HepG2 (cell line): Measurements from ENCODE around the gene DHX8. TPM values are rescaled to one million over a fixed set of nuclear protein-coding genes. Genes with fewer than 3 reads are reported as not detected.

Source experiments
- ATAC-seq: fragments of 200-7000 bp; cut with Tn5 transposase; 3 replicates; pipeline ENCODE4 v1.9.1; 2020; ENCODE audit warnings: mild to moderate bottlenecking, moderate library complexity
- BruUV-seq: library from RNA; stranded (reverse); fragments of 400-500 nt; replicated peaks from 2 replicates; lab custom pipeline; 2021; lab: Mats Ljungman, UMichigan
- CTCF ChIA-PET: fragments of 300-600 bp; formaldehyde crosslinking; extraction: SDS; loops from one replicate; lab custom pipeline; 2021; ENCODE audit warnings: low total read pairs, inconsistent platforms, low intra/inter-chr PET ratio; lab: Yijun Ruan, JAX
- POLR2A ChIA-PET: fragments of 350-600 bp; sonication (Branson Sonifier 250); formaldehyde crosslinking; loops from one replicate; lab custom pipeline; 2020; ENCODE audit warnings: antibody characterized with exemption, inconsistent platforms; lab: Yijun Ruan, JAX
- DNase-seq: peaks from one replicate; pipeline ENCODE4 v3.0.0-alpha.2; 2015; ENCODE audit warnings: low spot score
- FAIRE-seq: peaks from 3 replicates; lab custom pipeline; 2011; peaks lifted over from hg19 to GRCh38; lab: Jason Lieb, UNC
- H2AFZ ChIP-seq: one replicate; pipeline ENCODE4 v1.6.1; 2011; ENCODE audit warnings: low read length, inconsistent platforms
- H3K27ac ChIP-seq: fragments of 300-600 bp; 3 replicates; pipeline ENCODE4 v1.8.0; 2011; ENCODE audit warnings: mixed run types, mild to moderate bottlenecking, mixed read lengths, low read length, inconsistent platforms; ENCODE audit not compliant: insufficient read depth; ENCODE audit errors: extremely low read length
- H3K27me3 ChIP-seq, 2 experiments: fragments of 200-600 bp in 1 of 2; 2 replicates in 1 of 2; 3 replicates in 1 of 2; pipeline versions ENCODE4 v1.6.0 to v1.8.0; 2011; ENCODE audit warnings: low read length in 2 of 2, mild to moderate bottlenecking in 2 of 2, moderate library complexity in 2 of 2, inconsistent platforms in 1 of 2; ENCODE audit not compliant: insufficient read depth in 2 of 2, control insufficient read depth in 1 of 2
- H3K36me3 ChIP-seq, 2 experiments: fragments of 200-600 bp in 1 of 2; replicated peaks in 1 of 2; 2 replicates in 1 of 2; 3 replicates in 1 of 2; pipeline versions ENCODE4 v1.5.1 to v1.8.0; 2011; ENCODE audit warnings: low read length in 2 of 2, inconsistent platforms in 1 of 2; ENCODE audit not compliant: insufficient read depth in 2 of 2, control insufficient read depth in 1 of 2
- H3K4me1 ChIP-seq: 2 replicates; pipeline ENCODE4 v1.5.1; 2012; ENCODE audit warnings: low read length, inconsistent platforms; ENCODE audit not compliant: insufficient read depth
- H3K4me2 ChIP-seq: 2 replicates; pipeline ENCODE4 v1.6.0; 2011; ENCODE audit warnings: low read depth, low read length, inconsistent platforms
- H3K4me3 ChIP-seq, 3 experiments: fragments of 200-600 bp in 1 of 3; sonication (generic), shearing (Covaris generic) in 1 of 3; replicated peaks in 1 of 3; 2 replicates each; pipeline ENCODE4 v1.5.1; 2011 to 2016; ENCODE audit warnings: low read length in 3 of 3, inconsistent platforms in 2 of 3, low read depth in 2 of 3, mild to moderate bottlenecking in 2 of 3, control low read depth in 1 of 3, mixed read lengths in 1 of 3; ENCODE audit not compliant: insufficient read depth in 1 of 3
- H3K79me2 ChIP-seq: one replicate; pipeline ENCODE4 v1.6.1; 2011; ENCODE audit warnings: low read length, inconsistent platforms; ENCODE audit not compliant: insufficient read depth
- H3K9ac ChIP-seq: 2 replicates; pipeline ENCODE4 v1.6.0; 2011; ENCODE audit warnings: mild to moderate bottlenecking, low read depth, low read length, inconsistent platforms; ENCODE audit not compliant: insufficient read depth
- H3K9me3 ChIP-seq: 2 replicates; pipeline ENCODE4 v1.5.1; 2012; ENCODE audit warnings: mild to moderate bottlenecking, low read length
- H4K20me1 ChIP-seq: 2 replicates; pipeline ENCODE4 v1.6.0; 2011; ENCODE audit warnings: inconsistent platforms, mild to moderate bottlenecking, low read length, moderate library complexity; ENCODE audit not compliant: insufficient read depth
- ARNT ChIP-seq: fragments of 450-650 bp; IDR thresholded peaks from 2 replicates; pipeline ENCODE4 v1.6.1; 2017
- BCL3 ChIP-seq: sonication (generic); formaldehyde crosslinking; IDR thresholded peaks from 2 replicates; pipeline ENCODE4 v1.5.1; 2020; ENCODE audit warnings: mild to moderate bottlenecking, missing genetic modification reagents, moderate library complexity
- ELF3 ChIP-seq: IDR thresholded peaks from 2 replicates; pipeline ENCODE4 v1.6.1; 2016; ENCODE audit warnings: missing genetic modification reagents, missing compliant biosample characterization
- GATA4 ChIP-seq: sonication (generic); IDR thresholded peaks from 2 replicates; pipeline ENCODE4 v1.6.1; 2016; ENCODE audit warnings: antibody characterized with exemption, low read depth, borderline replicate concordance
- KLF16 ChIP-seq, 2 experiments: sonication (generic) in 1 of 2; formaldehyde crosslinking in 1 of 2; IDR thresholded peaks; 2 replicates each; pipeline versions ENCODE4 v1.6.1 to v1.8.0; 2016 to 2023; ENCODE audit warnings: missing genetic modification reagents in 2 of 2, missing compliant biosample characterization in 1 of 2
- MIXL1 ChIP-seq: IDR thresholded peaks from 2 replicates; pipeline ENCODE4 v1.6.1; 2016
- PBX3 ChIP-seq: sonication (generic); formaldehyde crosslinking; IDR thresholded peaks from 2 replicates; pipeline ENCODE4 v1.8.1; 2023; ENCODE audit warnings: missing genetic modification reagents, inconsistent platforms, borderline replicate concordance
- POLR2A ChIP-seq, 2 experiments: IDR thresholded peaks; 2 replicates each; pipeline ENCODE4 v1.6.1; 2011; ENCODE audit warnings: low read depth in 2 of 2, low read length in 2 of 2, mild to moderate bottlenecking in 1 of 2, moderate library complexity in 1 of 2; ENCODE audit not compliant: insufficient read depth in 1 of 2
- RBFOX2 ChIP-seq: fragments of 200-400 bp; formaldehyde crosslinking; IDR thresholded peaks from 2 replicates; pipeline ENCODE4 v1.6.1; 2017; ENCODE audit warnings: low read depth, mild to moderate bottlenecking, low read length
- SAP130 ChIP-seq: IDR thresholded peaks from 2 replicates; pipeline ENCODE4 v1.6.1; 2016; ENCODE audit warnings: low read depth
- STAG1 ChIP-seq: sonication (generic); formaldehyde crosslinking; IDR thresholded peaks from 2 replicates; pipeline ENCODE4 v1.4.0; 2020; ENCODE audit warnings: missing genetic modification reagents
- TEAD3 ChIP-seq: optimal IDR thresholded peaks from 2 replicates; pipeline ENCODE3; 2016; ENCODE audit warnings: borderline replicate concordance
- ZBTB7B ChIP-seq: sonication (generic); formaldehyde crosslinking; IDR thresholded peaks from 2 replicates; pipeline ENCODE4 v1.4.0; 2020; ENCODE audit warnings: missing genetic modification reagents
- ZNF337 ChIP-seq: sonication (generic); formaldehyde crosslinking; IDR thresholded peaks from 2 replicates; pipeline ENCODE4 v1.5.1; 2020; ENCODE audit warnings: missing genetic modification reagents, low read depth, mild to moderate bottlenecking, borderline replicate concordance
- ZNF574 ChIP-seq: sonication (generic); formaldehyde crosslinking; IDR thresholded peaks from 2 replicates; pipeline ENCODE4 v1.4.0; 2020; ENCODE audit warnings: missing genetic modification reagents
- ZNF710 ChIP-seq: sonication (generic); formaldehyde crosslinking; IDR thresholded peaks from 2 replicates; pipeline ENCODE4 v1.5.0; 2020; ENCODE audit warnings: mild to moderate bottlenecking, missing genetic modification reagents, borderline replicate concordance
- ZSCAN30 ChIP-seq: sonication (generic); formaldehyde crosslinking; IDR thresholded peaks from 2 replicates; pipeline ENCODE4 v1.5.0; 2020; ENCODE audit warnings: mild to moderate bottlenecking, missing genetic modification reagents
- WGBS: methylation state at CpG from one replicate; pipeline ENCODE4 v1.1.6; 2017; ENCODE audit warnings: low lambda C conversion rate; 5-methylcytosine and 5-hydroxymethylcytosine counted together
- in situ Hi-C: cut with HindIII; loops from 2 replicates; pipeline ENCODE4 v1.10.0; 2017; ENCODE audit warnings: low pct_unique_long_range_greater_than_20kb; ENCODE audit not compliant: extremely low pct_ligation_motif_present
- intact Hi-C: fragments of 100-400 bp; cut with micrococcal nuclease; formaldehyde crosslinking; loops from one replicate; pipeline ENCODE4 v1.10.0; 2022; ENCODE audit not compliant: unreplicated experiment
- polyA plus RNA-seq, 8 experiments: library from polyadenylated mRNA; depleted of rRNA in 3 of 8; stranded (reverse) in 7 of 8; unstranded in 1 of 8; fragments of >200 nt; fragmentation: Illumina TruSeq in 4 of 8; extraction: Trizol in 4 of 8; gene quantifications; 2 replicates each; pipeline versions ENCODE4 v1.2.1 to v1.2.3, GENCODE V29; 2011 to 2016; ENCODE audit warnings: low read depth in 4 of 8, missing spikeins in 1 of 8, mixed read lengths in 1 of 8; ENCODE audit not compliant: insufficient read depth in 1 of 8
- total RNA-seq, 5 experiments: library from RNA; depleted of rRNA; stranded (reverse); fragments of >200 nt; fragmentation: Illumina TruSeq; extraction: Trizol; gene quantifications; 2 replicates each; pipeline ENCODE4 v1.2.3, GENCODE V29; 2016; ENCODE audit warnings: low read depth in 1 of 5

The DHX8 gene
- total and polyA plus RNA-seq, 2 of the 13 experiments (the other 11 are each of a cell fraction or from before 2014, with no cell fraction given): 24.8 to 48.9 TPM

- TF ChIP-seq TEAD3 (no peak), ELF3 (CRISPR knock-in tag) (no peak), BCL3 (CRISPR knock-in tag) (no peak), ARNT (no peak)
These were observed 67.0 kb downstream of the DHX8 start (continued) for GRCh38 chr17:43550754-43551153.

- BruUV-seq: TSS peak; percentile 70
- Histone ChIP-seq H4K20me1 (no peaks in the 10 kb centered on the region), H3K27me3 (no peaks in the 10 kb centered on the region), H3K4me2 (peak overlapping the region; percentile 69), H3K27ac (peak overlapping the region; percentile 70), H3K4me3 (peak overlapping the region; percentile 22 to 45 (median 33); a peak in 3 of 6 replicates), H3K79me2 (no peaks in the 10 kb centered on the region), H3K9ac (peak overlapping the region; percentile 50), H3K36me3 (no peaks in the 10 kb centered on the region), H3K9me3 (no peaks in the 10 kb centered on the region), H3K4me1 (peaks cover 96% of the 10 kb centered on the region), H2AFZ (no peak overlapping the region)
- 1% methylated on average over 8 of the region's 8 CpGs for WGBS
- FAIRE-seq: peak; percentile 98
- peak; percentile 87 for ATAC-seq
- peak; percentile 89 for DNase-seq
- intact Hi-C loops: no loop called here
- in situ Hi-C loops: no loop called here
- CTCF ChIA-PET: no interaction called here
- POLR2A ChIA-PET: interaction anchor here (1.0 to 28.7 kb wide), 8 partner anchors 10 to 185 kb away, joined by 3 to 1546 read pairs (median 6); partner anchors contain the start of gene DHX8
- no peak for TF ChIP-seq GATA4
- peak; percentile 63; the same call in 1 of the 2 replicates for TF ChIP-seq ZBTB7B (CRISPR knock-in tag)
- TF ChIP-seq MIXL1: peak; percentile 58; the same call in 1 of the 2 replicates
- no peak for TF ChIP-seq KLF16 (CRISPR knock-in tag; IDR thresholded peaks at IDR 0.05)
- peak; percentile 57 for TF ChIP-seq ZNF574
- peak; percentile 77 for TF ChIP-seq SAP130
- TF ChIP-seq RBFOX2: 0 out of 2 replicates have a peak, but pooled peaks have one; percentile 38
- peak; percentile 22 for TF ChIP-seq STAG1 (CRISPR knock-in tag)
- peak in 1 of 2 experiments; percentile 55; a peak in 1 of 4 replicates for TF ChIP-seq POLR2A (IDR thresholded peaks at IDR 0.05; ENCODE audit: insufficient read depth in 1 of 2, low read depth in 2 of 2, low read length in 2 of 2)
- TF ChIP-seq ZNF337: no peak
- no peak for TF ChIP-seq ZNF710 (CRISPR knock-in tag)
- no peak for TF ChIP-seq PBX3 (CRISPR knock-in tag)
- TF ChIP-seq ZSCAN30: 0 out of 2 replicates have a peak, but pooled peaks have one; percentile 52
These were observed 68.6 kb downstream of the DHX8 start for GRCh38 chr17:43552229-43552837.
